AG20443 (cell line): ENCODE measurements around the gene SOS2.
A peak's percentile ranks its signal among the peaks of the same experiment; 100 is the strongest.

Experiments
- DNase-seq: peaks from one replicate; pipeline ENCODE4 v3.0.0; 2012; ENCODE audit warnings: low spot score, mixed read lengths

The SOS2 gene

DNA sequence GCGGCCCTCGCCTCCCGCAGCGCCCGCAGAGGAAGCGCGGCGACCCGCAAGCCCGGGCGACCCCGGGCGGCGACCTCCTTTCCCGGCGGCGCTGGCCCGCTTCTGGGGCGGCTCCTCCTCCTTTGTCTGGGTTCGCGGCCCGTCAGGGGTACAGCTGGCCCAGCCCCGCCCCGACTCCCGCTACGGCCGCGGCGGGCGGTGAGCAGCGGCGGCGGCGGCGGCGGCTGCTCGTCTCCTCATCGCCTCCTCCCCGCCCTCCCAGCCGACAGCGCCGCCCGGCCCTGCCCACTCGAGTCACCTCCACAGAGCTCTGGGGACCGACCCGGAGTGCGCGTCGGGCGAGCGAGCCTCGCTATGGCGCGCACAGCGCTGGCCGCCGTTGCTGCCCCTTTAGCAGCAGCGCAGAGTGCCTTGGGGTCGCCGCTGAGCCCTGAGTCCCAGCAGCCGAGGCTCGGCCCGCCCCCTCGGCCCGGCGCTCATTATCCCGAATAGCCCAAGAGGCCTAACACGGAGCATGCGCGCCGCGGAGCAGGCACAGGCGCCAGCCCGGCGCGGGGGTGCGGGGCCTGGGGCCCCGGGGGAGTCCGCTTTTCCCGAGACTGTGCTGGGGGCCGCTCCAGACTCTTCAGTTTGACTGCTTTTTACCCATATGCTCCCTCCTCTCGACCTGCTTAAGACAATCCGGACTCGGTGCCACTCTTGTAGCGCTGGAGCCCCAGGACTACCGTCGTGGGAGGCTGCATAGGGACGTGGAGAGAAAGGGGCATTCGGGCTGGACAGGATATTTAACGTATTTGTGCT is at the start of gene SOS2:
TSS of gene SOS2 (minus strand) at position 104 of the 801 bp plus-strand sequence. CDS start 295 bp downstream, outside the sequence.
- DNase-seq = peak; percentile 96

GRCh38 chr14:50272498-50272897 is 41.1 kb upstream of the SOS2 start:
- no peak for DNase-seq

GRCh38 chr14:50270932-50271331 is 39.6 kb upstream of the SOS2 start:
- DNase-seq = no peak

DNA sequence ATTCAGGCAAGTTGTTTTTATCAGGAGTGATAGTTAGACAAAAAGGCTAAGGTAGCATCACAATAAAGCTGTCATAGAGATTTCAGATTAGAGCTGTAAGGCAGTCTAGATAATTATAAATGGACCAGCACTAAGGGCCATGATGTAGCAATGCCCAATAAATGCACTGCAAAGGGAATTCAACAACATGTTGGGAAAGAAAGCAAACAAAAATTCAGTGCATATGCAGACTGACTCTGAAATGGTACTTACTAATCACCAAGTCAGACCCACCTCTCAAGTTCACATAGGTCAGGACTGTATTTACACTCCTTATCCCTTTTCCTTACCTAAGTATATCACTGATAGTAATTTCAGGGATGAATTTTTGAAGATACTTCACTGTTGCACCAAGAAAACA is 33.7 kb upstream of the SOS2 start:
- DNase-seq = no peak

DNA sequence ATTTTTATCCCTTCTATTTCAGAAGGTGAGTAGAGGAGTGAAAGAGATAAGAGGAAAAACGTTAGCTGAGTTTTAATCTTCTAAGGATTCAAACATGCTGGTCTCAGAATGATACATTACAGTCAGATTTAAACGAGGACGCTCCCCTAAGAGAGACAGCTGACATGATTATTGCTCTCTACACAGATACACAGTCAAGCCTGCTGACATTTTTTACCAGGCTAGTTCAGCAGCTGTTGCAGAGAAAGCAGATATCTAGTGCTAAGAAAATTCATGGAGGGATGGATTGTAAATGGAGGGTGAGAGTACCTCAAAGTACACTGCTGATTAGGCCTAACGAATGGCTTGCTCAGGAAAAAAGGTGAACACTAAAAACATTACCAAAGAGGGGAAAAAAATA is 31.9 kb upstream of the SOS2 start:
- no peak for DNase-seq

GRCh38 chr14:50262865-50263264 is 31.5 kb upstream of the SOS2 start:
- no peak for DNase-seq

DNA sequence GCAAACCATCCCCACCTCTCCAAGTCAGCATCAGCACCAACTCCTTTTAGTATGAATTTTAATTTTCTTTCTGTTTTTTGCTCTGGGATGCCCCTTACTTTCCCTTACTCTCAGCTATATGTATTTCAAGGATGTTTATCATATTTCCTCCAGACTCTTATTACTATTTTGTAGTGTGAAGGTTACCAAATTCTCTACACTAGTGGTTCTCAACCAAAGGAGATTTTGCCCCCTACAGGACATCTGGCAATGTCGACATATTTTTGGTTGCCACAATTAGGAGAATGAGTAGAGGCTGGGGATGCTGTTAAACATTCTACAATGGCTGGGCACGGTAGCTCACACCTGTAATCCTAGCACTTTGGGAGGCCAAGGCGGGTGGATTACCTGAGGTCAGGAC is 29.1 kb upstream of the SOS2 start:
- DNase-seq = peak; percentile 49

DNA sequence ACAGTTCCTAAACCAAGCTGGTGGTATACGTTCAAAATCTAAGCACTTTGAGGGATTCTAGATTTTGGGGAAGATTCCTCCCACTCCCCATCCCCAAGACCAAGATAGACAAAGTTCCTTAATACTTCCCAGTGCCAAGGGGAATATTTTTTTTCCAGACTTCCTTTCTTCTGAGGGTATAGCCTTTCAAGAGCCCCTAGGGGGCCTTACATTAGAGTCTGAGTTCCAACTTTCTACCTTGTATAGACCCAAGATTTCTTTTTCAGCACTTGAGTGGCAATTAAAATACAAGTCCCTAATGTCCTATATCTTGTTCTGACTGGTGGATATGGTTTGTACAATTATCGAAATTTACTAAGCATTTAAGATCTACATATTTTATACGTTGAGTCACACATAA is 28.7 kb upstream of the SOS2 start:
- DNase-seq = no peak

DNA sequence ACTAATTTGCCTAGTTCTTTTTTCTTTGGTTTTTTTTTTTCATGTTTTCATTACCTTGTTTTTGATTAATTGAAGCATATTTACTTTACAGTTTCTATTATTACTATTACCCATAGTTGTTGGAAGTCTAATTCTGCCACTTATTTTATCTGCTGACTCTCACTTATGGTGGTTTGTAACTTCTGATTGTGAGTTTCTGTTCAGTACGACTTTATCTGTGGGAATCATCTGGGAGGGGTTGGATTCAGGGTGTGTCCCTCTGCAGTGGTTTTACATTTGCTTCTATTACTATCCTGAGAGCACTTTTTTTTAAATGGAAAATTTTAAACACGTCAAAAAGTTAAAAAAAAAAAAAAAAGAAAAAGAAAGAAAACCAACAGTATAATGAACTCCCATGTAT is 26.4 kb upstream of the SOS2 start:
- peak; percentile 42 for DNase-seq

- DNase-seq = no peak
Measured at GRCh38 chr14:50254248-50254647, 22.9 kb upstream of the SOS2 start.

GRCh38 chr14:50249136-50249775 is 17.9 kb upstream of the SOS2 start:
- DNase-seq = no peak

- no peak for DNase-seq
Measured at GRCh38 chr14:50247245-50247644, 15.9 kb upstream of the SOS2 start.

GRCh38 chr14:50242566-50243310 is 11.4 kb upstream of the SOS2 start:
- DNase-seq = no peak

- no peak for DNase-seq
Measured at GRCh38 chr14:50242096-50242495, 10.7 kb upstream of the SOS2 start.

- DNase-seq = no peak
Measured at GRCh38 chr14:50237427-50237826, 6.0 kb upstream of the SOS2 start.

DNA sequence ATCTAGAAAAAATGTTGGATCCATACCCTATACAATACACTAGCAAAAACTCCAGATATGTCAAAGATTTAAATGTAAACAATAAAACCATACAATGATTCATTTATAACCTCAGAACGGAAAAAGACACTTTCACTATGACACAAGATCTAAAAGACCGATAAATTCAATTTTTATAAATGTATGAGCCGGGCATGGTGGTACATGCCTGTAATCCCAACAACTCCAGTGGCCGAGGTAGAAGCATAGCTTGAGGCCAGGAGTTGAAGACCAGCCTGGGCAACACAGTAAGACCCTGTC is 2.5 kb upstream of the SOS2 start:
- DNase-seq = no peak

- DNase-seq = no peak
Measured at GRCh38 chr14:50233166-50233950, 2.0 kb upstream of the SOS2 start.

DNA sequence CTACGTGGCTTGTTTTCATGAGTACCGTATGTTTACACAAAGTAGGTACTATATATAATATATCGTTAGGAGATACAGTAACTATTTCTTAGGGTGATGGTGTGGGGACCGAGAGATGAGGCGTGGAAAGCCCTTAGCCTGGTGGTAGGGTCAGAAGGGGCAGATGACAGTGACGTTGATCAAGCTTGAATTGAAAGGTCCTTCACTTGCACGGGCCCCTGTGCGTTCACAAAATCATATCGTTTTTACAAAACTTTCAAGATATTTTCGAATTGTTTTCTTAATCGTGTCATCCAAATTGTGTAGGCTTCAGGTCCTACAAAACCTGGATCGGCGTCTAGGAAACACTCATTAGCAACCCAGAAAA is 881 bp upstream of the SOS2 start:
- no peak for DNase-seq

GRCh38 chr14:50230701-50231474 is 490 bp downstream of the SOS2 start:
- peak; percentile 60 for DNase-seq

DNA sequence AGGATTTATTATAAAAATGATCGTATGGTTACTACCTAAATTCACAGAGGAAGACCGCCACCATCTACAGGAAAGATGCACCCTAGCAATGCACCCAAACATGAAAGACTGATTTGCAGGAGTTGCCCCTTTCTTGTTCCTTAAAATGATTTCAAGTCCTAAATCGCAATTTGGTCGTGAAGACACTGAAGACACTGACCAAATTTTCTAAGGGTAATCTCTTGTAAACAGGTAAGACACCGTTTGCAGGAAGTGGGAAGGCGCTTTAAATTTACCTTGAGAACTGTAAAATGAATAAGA is 1.0 kb downstream of the SOS2 start:
- DNase-seq = no peak

GRCh38 chr14:50229681-50230080 is 1.7 kb downstream of the SOS2 start:
- no peak for DNase-seq

DNA sequence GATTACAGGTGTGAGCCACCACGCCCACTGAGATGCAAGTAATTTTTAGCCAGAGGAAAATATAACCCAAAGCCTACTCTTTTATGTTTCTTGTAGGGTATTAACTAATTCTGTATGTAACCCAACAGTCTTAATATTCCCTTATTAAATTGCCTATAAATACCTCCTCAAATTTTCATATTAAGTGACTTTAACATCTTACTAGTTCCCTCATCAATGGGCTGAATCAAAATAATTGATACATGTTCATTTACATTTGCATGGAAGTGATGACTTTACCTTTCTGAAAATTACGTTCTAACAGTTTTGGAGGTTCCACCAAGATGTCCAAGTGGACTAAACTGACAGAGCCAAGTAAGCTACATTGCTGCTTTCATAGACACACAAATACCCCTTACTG is 3.1 kb downstream of the SOS2 start:
- DNase-seq = no peak
